Globus pallidus (tissue), 1 donor: ENCODE data around the gene METTL1.

Experiments used
- DNase-seq: peaks from one replicate; pipeline ENCODE4 v3.0.0-alpha.2; 2015; ENCODE audit warnings: low spot score

METTL1 gene

DNA sequence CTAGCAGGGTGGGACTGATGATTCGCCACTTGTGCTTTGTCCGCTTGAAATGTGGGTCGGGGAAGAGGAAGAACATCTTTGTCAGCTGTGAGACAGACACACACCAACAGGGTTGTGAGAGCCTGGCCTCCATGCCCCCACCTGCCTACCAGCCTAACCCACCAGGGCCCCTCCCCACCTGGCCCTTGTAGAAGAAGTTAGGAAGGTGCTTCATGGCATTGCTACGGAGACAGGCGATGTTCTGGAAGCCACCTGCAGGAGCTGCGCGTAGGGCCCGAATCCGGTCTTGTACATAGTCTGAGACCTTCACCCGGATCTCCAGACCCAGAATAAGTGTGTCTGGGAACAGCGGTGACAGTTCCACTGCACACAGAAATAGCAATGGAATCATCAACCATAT lies 2.3 kb downstream of the METTL1 start:
- no peak for DNase-seq

DNA sequence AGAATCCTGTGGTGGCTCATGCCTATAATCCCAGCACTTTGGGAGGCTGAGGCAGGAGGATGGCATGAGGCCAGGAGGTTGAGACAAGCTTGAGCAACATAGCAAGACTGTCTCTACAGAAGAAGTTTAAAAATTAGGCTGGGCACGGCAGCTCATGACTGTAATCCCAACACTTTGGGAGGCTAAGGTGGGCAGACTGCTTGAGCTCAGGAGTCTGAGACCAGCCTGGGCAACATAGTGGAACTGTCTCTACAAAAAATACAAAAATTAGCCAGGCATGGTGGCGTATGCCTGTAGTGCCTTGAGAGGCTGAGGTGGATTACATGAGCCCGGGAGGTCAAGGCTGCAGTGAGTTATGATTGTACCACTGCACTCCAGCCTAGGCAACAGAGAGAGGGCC lies 4.0 kb downstream of the METTL1 start:
- DNase-seq: no peak

DNA sequence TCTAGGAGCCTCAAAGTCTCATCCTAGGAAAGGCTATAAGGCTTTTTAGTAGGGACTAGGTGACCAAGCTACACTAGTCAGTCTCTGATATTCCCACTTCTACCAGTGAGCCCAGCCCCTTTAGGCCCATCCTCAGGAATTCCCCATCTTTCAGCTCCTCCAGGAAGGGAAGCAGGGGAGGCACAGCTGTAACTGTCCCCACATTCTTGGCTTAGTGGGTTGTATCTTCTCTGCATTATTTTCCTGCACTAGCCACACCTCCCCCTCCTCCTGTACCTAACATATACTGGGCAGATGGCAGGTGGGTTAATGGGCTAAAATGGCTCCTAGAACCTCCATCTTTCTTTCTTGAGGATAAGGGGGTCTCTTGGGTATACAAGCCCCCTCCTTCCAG lies 4.6 kb downstream of the METTL1 start:
- DNase-seq: no peak

DNA sequence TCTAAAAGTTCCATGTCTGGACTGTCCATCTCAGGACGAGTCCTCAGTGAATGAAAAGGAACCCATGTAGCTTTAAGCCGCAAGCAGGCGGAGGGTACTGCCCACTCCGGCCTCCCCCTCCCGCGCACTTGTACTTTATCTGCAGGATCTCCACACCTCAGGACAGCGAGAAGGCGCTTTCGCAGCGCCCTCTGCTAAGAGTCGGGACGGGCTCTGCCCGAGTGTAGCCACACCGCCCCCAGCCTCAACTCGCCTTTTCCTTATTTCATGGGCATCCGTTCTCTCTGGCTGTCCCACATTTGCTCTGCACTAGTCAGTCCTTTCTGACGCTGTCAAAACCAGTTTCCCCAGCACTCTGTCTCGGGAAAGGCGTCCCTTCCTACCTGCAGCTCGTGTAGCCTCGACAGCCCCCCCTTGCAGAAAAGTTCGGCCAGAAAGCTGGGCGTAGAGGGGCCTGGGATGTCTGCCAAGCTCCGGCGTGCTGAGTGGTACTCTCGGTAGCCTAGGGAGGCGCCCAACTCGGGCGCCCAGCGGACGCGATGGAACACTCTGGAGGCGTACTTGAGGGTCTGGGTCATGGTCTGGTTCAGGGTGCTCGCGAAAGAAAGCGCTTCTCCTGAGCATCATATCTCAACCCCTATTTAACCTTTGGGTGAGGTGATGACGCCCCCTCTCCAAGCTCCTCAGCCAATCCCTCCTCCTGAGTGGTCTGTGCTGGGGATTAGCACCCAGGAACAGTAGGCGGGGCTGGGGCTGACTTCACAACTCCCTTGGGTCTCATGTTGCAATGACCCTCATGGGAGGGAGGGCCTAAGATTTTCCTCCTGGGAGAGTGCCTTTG lies 5.2 kb downstream of the METTL1 start, which contains the start of gene CYP27B1:
Gene CYP27B1, minus strand, starts transcription at position 615 of the 841 bp plus-strand sequence. Its CDS starts 37 bp downstream, at position 578.
- DNase-seq: no peak

DNA sequence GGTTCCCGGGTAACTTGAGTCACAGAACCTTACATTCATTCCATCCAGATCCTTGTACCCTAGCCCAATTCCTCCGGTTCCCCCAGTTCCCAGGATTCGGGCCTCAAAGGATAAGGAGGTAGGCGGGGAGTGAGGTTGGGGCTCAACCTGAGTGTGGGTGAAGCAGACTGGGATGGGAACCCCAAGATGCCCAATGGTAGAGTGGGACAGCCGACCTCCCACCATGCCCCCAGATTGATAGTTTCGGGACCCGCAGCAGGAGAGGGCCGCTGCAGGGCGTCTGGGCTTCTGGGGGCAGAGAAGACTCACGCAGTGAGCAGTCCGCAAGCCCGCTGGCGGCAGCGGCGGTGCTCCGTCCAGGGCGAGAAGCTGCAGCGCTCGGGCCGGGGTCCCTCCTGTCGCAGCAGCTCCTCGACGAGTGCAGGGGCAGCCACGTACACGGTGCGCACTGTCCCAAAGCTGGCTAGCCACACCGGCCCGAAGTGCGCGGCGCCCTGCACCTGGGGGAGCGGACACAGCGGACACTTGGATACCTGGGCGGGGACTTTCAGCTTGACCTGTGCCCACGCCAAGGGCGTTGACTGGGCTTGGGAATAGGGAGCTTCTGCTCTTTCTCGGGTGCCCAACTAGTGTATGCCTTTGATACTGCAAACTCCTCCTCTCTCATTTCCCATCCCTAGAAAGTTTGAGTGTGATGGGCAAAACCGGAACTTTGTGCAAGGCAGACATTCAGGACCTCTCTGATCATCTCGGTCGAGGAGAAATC lies 6.0 kb downstream of the METTL1 start:
- DNase-seq: no peak

DNA sequence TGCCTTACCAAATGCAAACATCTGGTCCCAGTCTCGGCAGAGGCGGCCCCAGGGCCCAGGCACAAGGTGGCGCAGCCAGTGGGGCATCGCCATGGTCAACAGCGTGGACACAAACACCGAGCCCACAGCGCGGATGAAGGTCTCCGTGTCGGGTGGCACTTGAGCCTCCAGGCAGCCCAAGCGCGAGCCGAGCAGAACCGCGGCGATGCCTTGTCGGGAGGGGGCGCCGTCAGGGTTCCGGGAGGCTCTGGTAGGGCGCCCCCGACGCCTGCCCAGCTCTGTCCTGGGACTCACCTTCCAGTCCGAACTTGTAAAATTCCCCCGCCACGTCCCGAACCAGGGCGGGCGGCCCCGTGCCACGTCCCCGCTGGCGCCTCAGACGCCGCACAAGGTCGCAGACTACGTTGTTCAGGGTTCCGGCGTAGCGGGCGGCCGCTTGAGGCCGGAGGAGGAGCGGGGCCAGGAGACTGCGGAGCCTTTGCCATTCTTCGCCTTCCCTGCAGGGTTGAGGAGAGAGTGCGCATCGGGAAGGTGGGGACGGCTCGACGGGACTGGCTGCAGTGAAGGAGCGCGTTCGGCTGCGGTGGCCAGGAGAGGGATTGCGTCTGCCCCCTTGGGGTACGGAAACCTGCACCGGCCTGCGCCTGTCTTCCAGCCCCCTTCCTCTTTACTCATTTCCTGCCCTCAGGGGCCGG lies 6.8 kb downstream of the METTL1 start:
- no peak for DNase-seq

DNA sequence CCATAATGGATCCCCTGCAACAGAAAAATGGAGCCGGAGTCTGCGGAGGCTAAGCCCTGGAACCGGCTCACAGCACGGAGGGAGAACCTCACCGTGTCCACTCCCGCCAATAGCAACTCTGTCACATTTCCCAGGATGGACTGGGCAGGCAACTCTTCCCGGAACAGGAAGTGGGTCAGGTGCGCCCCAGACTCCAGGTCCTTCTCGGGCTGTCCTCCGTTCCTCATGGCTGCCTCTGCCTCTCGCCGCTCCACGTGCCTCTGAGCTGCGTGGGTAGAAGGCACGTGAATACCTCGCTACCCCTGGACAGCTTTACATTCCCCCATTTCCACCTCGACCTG lies 7.3 kb downstream of the METTL1 start:
- no peak for DNase-seq

DNA sequence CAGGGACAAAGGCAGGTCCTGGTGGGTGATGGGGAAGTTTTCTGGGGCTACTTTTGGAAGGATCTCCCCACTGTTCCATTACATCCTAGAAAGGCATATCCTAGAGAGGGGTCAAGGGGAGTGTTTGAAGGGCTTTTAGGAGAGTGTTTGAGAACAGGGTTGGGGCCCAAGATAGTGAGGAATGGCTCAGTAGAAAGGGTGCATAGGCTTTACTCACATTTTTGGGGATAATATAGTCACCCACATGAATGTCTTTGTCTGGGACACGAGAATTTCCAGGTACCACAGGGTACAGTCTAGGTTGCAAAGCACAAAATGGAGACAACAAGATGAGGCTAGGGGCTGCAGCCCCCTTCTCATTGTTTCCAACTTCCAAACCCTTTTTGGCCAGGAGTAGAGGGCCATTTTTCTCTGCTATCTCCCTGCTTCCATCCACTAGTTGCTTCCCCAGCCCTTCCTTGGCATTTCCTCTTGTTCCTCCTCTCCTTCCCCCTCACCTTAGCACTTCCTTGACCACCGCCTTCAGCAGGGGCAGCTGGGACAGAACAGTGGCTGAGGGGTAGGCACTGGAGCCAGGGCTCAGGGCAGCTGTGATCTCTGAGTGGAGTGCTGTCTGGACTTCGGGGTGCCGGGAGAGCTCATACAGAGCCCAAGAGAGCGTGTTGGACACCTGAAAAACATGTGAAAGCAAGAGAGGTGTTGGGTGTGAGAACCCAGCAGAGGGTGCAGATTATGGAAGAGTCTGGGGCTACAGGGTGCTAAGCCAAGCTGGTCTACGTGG lies 7.8 kb downstream of the METTL1 start:
- DNase-seq: no peak

DNA sequence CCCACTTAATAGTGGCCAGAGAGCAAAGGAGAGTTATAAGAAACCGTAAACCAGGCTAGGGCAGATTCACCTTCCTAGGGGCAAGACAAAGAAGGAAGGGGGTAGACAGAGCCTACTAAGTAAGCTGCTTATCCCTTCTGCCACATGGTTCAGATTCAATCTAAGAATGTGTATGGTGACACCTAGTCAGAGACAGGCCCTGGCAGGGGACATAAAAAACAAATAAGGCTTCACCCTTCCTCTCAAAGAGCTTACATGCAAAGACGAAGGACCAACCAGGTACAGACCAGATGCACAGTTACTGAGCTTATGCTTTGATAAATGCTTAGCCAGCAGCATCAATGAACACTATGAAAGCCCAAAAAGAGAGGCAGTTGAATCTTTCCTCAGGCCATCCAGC lies 9.4 kb downstream of the METTL1 start:
- DNase-seq: no peak

DNA sequence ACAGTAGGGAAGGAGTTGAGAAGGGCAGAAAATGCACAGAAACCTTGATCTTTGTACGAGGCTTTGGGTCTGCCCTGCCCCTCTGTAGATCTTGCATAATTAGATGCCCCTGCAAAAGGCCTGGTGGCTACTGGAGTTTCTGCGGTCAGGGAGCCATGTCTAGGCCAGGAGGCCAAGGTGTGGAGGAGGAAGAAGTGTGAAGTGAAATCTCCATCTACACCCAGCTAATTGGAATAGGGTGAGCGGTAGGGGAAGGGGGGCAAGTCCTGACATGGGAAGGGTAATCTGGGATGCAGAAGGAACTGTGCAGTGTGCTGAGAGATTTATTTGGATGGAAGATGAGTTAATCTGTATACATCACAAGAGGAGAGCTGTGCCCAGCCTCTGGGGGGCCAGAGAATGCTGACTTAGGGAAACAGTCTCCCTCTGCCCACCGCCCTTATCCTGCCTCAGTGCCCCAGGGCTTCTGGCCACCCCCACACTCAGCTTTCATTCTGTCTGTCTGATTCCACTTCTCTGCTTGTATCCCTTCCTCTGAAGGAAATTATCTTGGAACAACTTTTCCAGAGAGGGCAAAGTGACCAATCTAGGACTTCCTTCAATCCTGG lies 10.4 kb downstream of the METTL1 start:
- no peak for DNase-seq

DNA sequence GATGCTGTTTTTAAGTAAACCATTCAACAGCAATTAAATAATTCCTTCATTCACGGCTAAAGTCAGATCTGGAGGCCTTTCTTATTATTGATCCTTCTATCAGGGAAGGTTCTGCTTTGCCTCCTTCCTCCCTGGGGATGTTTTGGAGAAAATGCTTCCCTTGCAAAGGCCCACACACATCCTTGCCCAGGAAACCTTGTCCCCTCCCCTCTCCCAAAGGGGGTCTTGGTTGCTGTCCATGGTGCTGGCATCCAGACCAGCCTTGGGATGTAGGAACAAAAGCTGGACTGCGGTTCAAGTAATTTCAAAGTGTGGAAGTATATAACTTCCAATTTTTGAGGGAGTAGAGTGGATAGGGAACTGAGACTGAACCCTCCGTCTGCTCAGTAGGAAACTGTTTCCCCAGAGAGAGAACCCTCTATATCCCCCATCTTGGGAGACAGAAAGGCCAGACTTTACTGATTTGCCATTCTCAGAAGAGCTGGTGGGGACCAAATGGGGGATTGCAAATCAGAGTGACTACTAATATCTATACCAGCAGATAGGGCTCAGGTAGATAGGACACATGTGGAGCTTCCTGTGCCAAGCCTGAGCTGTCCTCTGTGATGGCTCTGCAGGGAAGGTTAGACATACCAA lies 11.4 kb downstream of the METTL1 start:
- no peak for DNase-seq

DNA sequence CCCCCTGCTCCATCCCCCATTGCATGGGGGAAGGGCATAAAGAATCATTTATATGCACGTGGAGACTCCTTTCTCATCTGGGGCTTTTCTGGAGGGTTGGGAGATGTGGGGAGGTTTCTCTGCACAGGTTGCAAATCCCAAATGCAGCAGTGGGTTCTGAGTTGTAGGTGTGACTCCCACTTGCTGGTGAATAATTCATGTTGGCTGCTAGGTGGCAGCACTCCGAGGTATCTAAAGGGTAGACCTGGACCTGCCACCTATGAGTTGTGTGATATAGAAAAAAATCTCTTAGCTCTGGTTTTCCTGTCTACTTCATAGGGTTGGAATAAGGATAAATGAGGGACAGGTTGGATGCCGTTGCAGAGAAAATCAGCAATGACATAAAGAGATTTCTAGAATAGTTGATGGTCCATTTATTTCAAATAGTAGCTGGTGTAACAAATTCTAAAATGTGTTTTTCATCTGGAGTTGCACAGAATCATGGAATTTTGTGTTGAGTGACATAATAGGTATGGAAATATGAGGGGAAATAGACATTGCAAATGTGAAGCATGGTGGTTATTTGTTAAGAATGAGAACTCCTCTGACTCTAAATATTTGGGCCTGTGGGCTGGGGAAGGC lies 12.4 kb downstream of the METTL1 start:
- DNase-seq: no peak

DNA sequence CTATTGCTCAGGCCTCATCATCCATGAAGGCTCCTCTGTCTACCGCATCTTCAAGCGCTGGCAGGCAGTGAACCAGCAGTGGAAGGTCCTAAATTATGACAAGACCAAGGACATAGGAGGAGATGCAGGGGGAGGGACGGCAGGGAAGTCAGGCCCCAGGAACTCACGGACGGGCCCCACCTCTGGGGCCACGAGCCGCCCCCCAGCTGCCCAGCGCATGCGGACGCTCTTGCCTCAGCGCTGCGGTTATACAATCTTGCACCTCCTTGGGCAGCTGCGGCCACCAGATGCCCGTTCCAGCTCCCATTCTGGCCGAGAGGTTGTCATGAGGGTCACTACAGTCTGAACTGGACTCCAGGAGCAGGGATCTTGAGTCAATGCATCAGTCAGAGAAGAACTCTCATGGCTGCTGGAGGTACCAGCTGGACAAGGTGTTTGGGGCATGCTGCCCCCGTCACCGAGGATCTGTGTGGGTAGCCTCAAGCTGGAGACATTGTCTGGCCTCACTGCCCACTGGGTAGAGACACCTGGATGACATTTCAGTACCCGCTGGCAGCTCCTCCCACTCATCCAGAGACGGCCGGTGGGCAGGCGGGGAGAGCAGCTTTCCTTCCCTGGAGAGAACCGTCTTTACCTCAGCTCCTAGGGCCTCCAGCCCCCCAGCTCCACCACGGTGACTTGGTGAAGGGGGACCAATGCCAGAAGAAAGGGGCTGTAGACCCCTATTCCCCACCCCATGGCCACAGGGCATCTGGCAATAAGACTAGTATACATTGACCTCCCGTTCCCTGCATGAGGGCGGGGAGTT lies 13.1 kb downstream of the METTL1 start:
- DNase-seq: no peak

DNA sequence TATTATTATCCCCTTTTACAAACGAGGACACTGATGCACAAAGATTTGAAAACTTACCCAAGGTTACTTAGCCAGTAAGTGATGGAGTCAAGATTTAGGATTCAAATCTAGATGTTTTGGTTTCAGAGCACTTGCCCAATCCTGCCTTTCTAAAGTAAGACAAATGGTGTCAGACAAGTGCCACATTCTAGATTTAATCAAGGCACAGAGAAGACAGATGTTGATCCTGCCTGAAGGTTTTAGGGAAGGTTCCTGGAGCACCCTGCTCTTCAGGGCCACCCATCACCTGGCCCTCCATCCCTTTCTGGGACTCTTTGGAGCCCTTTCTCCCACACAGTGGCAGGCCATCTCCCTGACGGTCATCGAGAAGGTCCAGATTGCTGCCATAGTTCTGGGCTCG lies 14.1 kb downstream of the METTL1 start:
- DNase-seq: no peak

DNA sequence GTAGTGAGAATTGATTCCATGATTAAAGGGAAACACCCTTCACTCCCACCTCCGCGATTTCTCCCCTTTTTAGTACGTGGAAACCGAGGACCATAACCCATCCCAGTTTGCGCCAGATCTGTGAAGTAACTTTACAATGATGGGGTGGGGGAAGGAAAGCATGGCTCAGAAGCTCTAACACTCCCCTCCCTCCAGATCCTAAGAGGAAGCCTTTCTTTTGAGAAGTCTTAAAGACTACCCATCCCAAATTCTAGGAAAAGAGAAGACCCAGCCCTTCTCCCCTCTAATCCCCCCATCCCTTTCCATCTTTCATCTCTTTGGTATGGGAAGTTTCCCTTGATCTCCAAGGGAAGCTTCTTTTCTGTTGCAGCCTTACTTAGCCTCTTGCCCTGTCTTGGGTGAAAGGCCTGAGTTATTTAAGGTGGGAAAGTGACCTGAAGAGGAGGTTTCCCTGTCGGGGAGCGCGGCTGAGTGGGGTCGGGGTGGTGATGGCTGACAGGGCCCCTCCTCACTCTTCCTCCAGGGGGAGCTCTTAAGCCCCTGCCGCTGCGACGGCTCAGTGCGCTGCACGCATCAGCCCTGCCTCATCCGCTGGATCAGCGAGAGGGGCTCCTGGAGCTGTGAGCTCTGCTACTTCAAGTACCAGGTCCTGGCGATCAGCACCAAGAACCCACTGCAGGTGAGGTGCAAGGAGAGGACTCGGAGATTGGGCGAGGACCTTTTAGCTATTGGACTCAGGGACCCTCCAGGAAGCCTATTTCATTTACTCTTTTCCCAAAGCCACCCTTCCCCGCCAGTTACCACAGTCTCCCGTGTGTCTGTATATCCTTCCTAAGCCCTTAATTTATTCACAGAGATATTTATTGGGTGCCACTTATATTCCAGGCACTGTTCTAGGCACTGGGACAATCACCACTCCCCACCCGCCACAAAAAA lies 15.2 kb downstream of the METTL1 start:
- no peak for DNase-seq

DNA sequence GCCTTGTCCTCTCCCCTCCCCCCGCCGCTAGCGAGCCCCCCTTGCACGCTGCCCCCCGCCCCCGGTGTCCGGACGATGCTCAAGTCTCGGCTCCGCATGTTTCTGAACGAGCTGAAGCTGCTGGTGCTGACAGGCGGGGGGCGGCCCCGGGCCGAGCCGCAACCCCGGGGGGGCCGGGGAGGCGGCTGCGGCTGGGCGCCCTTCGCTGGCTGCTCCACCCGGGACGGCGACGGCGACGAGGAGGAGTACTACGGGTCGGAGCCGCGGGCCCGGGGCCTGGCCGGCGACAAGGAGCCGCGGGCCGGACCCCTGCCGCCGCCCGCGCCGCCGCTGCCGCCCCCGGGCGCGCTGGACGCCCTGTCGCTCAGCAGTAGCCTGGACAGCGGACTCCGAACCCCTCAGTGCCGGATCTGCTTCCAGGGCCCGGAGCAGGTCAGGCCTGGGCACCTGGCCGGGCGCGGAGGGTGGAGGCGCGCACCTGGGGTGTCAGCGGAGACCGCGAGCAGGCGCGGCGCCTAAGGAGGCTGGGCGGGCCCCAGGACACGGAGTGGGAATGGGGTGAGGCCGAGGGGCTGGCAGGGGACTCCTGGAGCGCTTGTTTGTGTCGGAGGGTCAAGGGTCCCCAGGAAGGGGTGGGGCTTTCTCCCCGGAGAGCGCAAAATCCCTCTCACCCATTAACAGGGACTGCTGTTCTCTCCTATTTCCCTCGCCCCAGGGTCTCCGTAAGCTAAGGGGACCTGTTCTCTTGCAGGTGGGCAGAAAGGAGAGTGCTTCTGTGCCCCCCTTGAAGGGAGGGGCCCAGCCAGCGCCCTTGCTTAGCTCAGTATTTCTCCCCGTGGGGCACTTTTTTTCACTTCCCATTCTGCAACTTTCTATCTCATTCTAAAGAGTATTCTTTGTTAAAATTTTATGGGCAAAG lies 16.2 kb downstream of the METTL1 start:
- DNase-seq: no peak

DNA sequence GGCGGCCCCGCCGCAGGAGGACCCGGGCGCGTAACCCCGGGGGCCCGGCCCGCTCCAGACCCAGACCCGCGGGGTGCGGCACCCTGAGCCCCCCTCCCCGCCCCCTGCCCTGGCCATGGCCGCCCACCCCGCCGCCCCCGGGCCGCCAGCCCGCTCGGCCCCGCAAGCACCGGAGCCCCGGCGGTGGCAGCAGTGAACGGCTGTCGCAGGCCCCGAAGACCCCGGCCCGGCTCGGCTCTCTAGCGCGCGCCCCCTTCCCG lies 16.8 kb downstream of the METTL1 start:
- DNase-seq: no peak
